Lung (tissue), 16 donors: ENCODE results near the gene TEX50. TPM values are rescaled to one million over a fixed set of nuclear protein-coding genes. Genes with fewer than 3 reads are reported as not detected.
"Not testable (repeated sequence)": the region's sequence is repeated elsewhere in the genome, so short reads cannot be mapped to it uniquely, and the experiment has no call there.

ENCODE experiments used
- ATAC-seq: fragments of 200-7000 bp; cut with Tn5 transposase; one replicate; pipeline ENCODE4 v1.9.1; 2020; ENCODE audit warnings: moderate number of reproducible peaks; ENCODE audit not compliant: insufficient read depth, low FRiP score
- DNase-seq, 3 donors: peaks; one replicate each; pipeline ENCODE4 v3.0.0-alpha.2; 2013 to 2017
- H3K27ac ChIP-seq, 2 donors: one replicate each; pipeline ENCODE4 v1.5.1; 2013; ENCODE audit warnings: mild to moderate bottlenecking in 2 of 2, moderate library complexity in 2 of 2, control low read depth in 1 of 2, inconsistent platforms in 1 of 2, low read depth in 1 of 2, low read length in 1 of 2
- H3K27me3 ChIP-seq, 3 donors: one replicate each; pipeline ENCODE4 v1.5.1; 2013; ENCODE audit warnings: low read length in 2 of 3; ENCODE audit not compliant: control insufficient read depth in 3 of 3, insufficient read depth in 3 of 3
- H3K36me3 ChIP-seq, 4 donors: one replicate each; pipeline ENCODE4 v1.5.1; 2013; ENCODE audit warnings: low read length in 4 of 4, mild to moderate bottlenecking in 1 of 4, moderate library complexity in 1 of 4; ENCODE audit not compliant: control insufficient read depth in 4 of 4, insufficient read depth in 4 of 4
- H3K4me1 ChIP-seq, 5 donors: one replicate each; pipeline ENCODE4 v1.5.1; 2013; ENCODE audit warnings: low read length in 5 of 5, mild to moderate bottlenecking in 2 of 5, moderate library complexity in 1 of 5; ENCODE audit not compliant: control insufficient read depth in 5 of 5, insufficient read depth in 5 of 5
- H3K4me3 ChIP-seq: one replicate; pipeline ENCODE4 v1.5.1; 2013; ENCODE audit warnings: mild to moderate bottlenecking, control low read depth, moderate library complexity
- H3K9ac ChIP-seq, 2 donors: one replicate each; pipeline ENCODE4 v1.5.1; 2013; ENCODE audit warnings: low read length in 2 of 2, control low read depth in 1 of 2; ENCODE audit not compliant: insufficient read depth in 1 of 2
- H3K9me3 ChIP-seq, 4 donors: one replicate each; pipeline ENCODE4 v1.5.1; 2013; ENCODE audit warnings: low read length in 3 of 4, mild to moderate bottlenecking in 1 of 4, moderate library complexity in 1 of 4; ENCODE audit not compliant: control insufficient read depth in 4 of 4, insufficient read depth in 3 of 4
- WGBS, 2 donors: extraction: QIAGEN DNeasy Blood & Tissue Kit; methylation state at CpG; one replicate each; pipeline ENCODE4 v1.1.7; 2013; 5-methylcytosine and 5-hydroxymethylcytosine counted together
- long read RNA-seq, 5 donors: transcript quantifications; one replicate each; lab custom pipeline, GENCODE V29; 2026
- polyA plus RNA-seq, 2 donors: library from polyadenylated mRNA; stranded (reverse); fragments of 200-250 nt; gene quantifications; one replicate each; pipeline ENCODE4 v1.2.1, GENCODE V29; 2013
- total RNA-seq, 2 donors: library from RNA; depleted of rRNA in 1 of 2; stranded (reverse); fragments of >200 nt in 1 of 2; gene quantifications; one replicate each; pipeline ENCODE4 v1.2.1, GENCODE V29; 2014 to 2021
- TF ChIP-seq, protein P1 (sequence below): IDR thresholded peaks from 2 replicates; pipeline ENCODE4 v1.5.1; 2012; ENCODE audit warnings: mild to moderate bottlenecking; ENCODE audit errors: control extremely low read depth, extremely low read depth
- donor health status: control.
- donor health status: control.
- donor health status: Bipolar disorder and iron deficiency.
- donor health status: healthy.
- donor health status: DM: yes; HTN: yes; CAD: no.

Gene TEX50, protein sequence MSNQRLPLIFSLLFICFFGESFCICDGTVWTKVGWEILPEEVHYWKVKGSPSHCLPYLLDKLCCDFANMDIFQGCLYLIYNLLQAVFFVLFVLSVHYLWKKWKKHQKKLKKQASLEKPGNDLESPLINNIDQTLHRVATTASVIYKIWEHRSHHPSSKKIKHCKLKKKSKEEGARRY
- total RNA-seq (not detected), polyA plus RNA-seq (not detected)
- long read RNA-seq, donor 1, result 0 reads
- long read RNA-seq, donor 2, result 0 reads
- long read RNA-seq, donor 3, result 0 reads
- long read RNA-seq, donor 4, result 0 reads
- long read RNA-seq, donor 5, result 0 reads

- no peak for ATAC-seq
- TF ChIP-seq, protein P1, sequence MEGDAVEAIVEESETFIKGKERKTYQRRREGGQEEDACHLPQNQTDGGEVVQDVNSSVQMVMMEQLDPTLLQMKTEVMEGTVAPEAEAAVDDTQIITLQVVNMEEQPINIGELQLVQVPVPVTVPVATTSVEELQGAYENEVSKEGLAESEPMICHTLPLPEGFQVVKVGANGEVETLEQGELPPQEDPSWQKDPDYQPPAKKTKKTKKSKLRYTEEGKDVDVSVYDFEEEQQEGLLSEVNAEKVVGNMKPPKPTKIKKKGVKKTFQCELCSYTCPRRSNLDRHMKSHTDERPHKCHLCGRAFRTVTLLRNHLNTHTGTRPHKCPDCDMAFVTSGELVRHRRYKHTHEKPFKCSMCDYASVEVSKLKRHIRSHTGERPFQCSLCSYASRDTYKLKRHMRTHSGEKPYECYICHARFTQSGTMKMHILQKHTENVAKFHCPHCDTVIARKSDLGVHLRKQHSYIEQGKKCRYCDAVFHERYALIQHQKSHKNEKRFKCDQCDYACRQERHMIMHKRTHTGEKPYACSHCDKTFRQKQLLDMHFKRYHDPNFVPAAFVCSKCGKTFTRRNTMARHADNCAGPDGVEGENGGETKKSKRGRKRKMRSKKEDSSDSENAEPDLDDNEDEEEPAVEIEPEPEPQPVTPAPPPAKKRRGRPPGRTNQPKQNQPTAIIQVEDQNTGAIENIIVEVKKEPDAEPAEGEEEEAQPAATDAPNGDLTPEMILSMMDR, result no peak
- WGBS, 2 donors, result 95 to 96% methylated on average over 1 of the region's 1 CpG
- Histone ChIP-seq H3K36me3 (no peaks in the 10 kb centered on the region), H3K9ac (no peak within 1 kb of the TSS), H3K27me3 (no peaks in the 10 kb centered on the region), H3K4me1 (peaks cover 0 to 7% (median 0%) of the 10 kb centered on the region in 5 donors), H3K27ac (no peak within 1 kb of the TSS), H3K4me3 (no peak within 1 kb of the TSS), H3K9me3 (peaks cover 0 to 6% (median 0%) of the 10 kb centered on the region in 4 donors)
- no peak for DNase-seq
Observed at GRCh38 chr1:173635116-173635515, at the start of gene TEX50. Gene TEX50, plus strand, starts transcription at chr1:173635338. Its CDS starts 184 bp downstream, at chr1:173635522.

GRCh38 chr1:173590557-173590956, 44.6 kb upstream of the TEX50 start:
- Histone ChIP-seq H3K36me3 (no peaks in the 10 kb centered on the region), H3K4me1 (no peaks in the 10 kb centered on the region), H3K9ac (no peak overlapping the region), H3K4me3 (no peak overlapping the region), H3K27me3 (no peaks in the 10 kb centered on the region), H3K9me3 (no peaks in the 10 kb centered on the region), H3K27ac (no peak overlapping the region)
- TF ChIP-seq, protein P1, result no peak
- no peak for ATAC-seq
- no peak for DNase-seq
- WGBS, 2 donors, result 65 to 74% methylated on average over 1 of the region's 1 CpG

GRCh38 chr1:173591138-173591537, 44.0 kb upstream of the TEX50 start:
- not testable (repeated sequence) for H3K4me3 ChIP-seq, H3K36me3 ChIP-seq, H3K9ac ChIP-seq, H3K27ac ChIP-seq, H3K27me3 ChIP-seq, H3K4me1 ChIP-seq, ATAC-seq, DNase-seq, H3K9me3 ChIP-seq
- 89 to 90% methylated on average over 5 of the region's 5 CpGs for WGBS, 2 donors

DNA sequence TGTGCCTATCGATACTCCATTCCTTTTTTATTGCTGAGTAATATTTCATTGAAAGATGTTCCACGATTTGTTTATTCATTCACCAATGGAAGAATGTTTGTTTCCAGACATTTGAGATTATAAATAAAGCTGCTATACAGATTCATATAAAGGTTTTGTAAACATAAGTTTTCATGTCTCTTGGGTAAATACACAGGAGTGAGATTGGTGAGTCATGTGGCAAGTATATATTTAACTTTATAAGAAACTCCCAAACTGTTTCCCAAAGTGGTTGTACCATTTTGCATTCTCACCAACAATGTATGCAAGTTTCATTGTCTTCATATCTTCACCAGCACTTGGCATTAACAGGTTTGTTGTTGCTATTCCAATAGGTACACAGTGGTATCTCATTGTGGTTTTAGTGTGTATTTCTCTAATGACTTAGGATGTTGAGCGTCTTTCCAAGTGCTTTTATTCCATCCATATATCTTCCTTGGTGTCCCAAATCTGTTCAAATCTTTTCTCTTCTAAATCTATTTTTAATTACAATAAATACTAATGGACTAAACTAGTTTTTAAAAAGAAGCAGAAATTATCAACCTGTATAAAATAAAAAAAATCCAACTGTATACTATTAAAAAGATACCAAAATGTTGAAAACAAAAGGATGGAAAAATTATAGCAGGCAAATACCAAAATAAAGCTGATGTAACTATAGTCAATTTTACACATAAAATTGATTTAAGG, 38.9 kb upstream of the TEX50 start:
- Histone ChIP-seq H3K9me3 (no peaks in the 10 kb centered on the region), H3K4me1 (no peaks in the 10 kb centered on the region), H3K9ac (no peak overlapping the region), H3K4me3 (no peak overlapping the region), H3K27me3 (no peaks in the 10 kb centered on the region), H3K36me3 (no peaks in the 10 kb centered on the region), H3K27ac (no peak overlapping the region)
- no peak for DNase-seq
- no peak for ATAC-seq
- TF ChIP-seq, protein P1, result no peak
- 92 to 93% methylated on average over 3 of the region's 3 CpGs for WGBS, 2 donors
